HG02870 (cell line): ENCODE results near the gene FOXO4.
"Not testable (repeated sequence)": the region's sequence is repeated elsewhere in the genome, so short reads cannot be mapped to it uniquely, and the experiment has no call there.

Source experiments
- ATAC-seq: cut with Tn5 transposase; IDR thresholded peaks from one replicate; pipeline ENCODE4 v1.9.1; 2021; ENCODE audit warnings: mild to moderate bottlenecking, moderate library complexity; ENCODE audit not compliant: unreplicated experiment

The FOXO4 gene

GRCh38 chrX:71095555-71095980 is at the start of gene FOXO4:
Gene FOXO4, plus strand, starts transcription at chrX:71095851. Its CDS starts 678 bp downstream, at chrX:71096529.
- peak; percentile 74 for ATAC-seq

- not testable (repeated sequence) for ATAC-seq
Observed at GRCh38 chrX:71047891-71048290, 47.8 kb upstream of the FOXO4 start.

- ATAC-seq: peak; percentile 16
Observed at GRCh38 chrX:71052721-71053120, 42.9 kb upstream of the FOXO4 start.

- peak; percentile 94 for ATAC-seq
Observed at GRCh38 chrX:71053217-71053621, 42.4 kb upstream of the FOXO4 start.

GRCh38 chrX:71056867-71057266 is 38.8 kb upstream of the FOXO4 start:
- no peak for ATAC-seq

GRCh38 chrX:71057848-71058530 is 37.7 kb upstream of the FOXO4 start:
- ATAC-seq: no peak

GRCh38 chrX:71060127-71060526 is 35.5 kb upstream of the FOXO4 start:
- ATAC-seq: no peak

- no peak for ATAC-seq
Observed at GRCh38 chrX:71067089-71067488, 28.6 kb upstream of the FOXO4 start.

GRCh38 chrX:71067712-71068043 is 28.0 kb upstream of the FOXO4 start:
- peak; percentile 3 for ATAC-seq

- ATAC-seq: peak; percentile 93
Observed at GRCh38 chrX:71068044-71068918, 27.4 kb upstream of the FOXO4 start, which contains the start of gene SNX12. Gene SNX12, minus strand, starts transcription at chrX:71068334. Its CDS starts 28 bp downstream, at chrX:71068306.

GRCh38 chrX:71070531-71070930 is 25.1 kb upstream of the FOXO4 start:
- ATAC-seq: no peak

- no peak for ATAC-seq
Observed at GRCh38 chrX:71081330-71082123, 14.1 kb upstream of the FOXO4 start.

GRCh38 chrX:71082124-71082647 is 13.5 kb upstream of the FOXO4 start:
- no peak for ATAC-seq

GRCh38 chrX:71082822-71083221 is 12.8 kb upstream of the FOXO4 start:
- no peak for ATAC-seq

- ATAC-seq: no peak
Observed at GRCh38 chrX:71085900-71086299, 9.8 kb upstream of the FOXO4 start.

- ATAC-seq: no peak
Observed at GRCh38 chrX:71091263-71091662, 4.4 kb upstream of the FOXO4 start.

GRCh38 chrX:71095033-71095432 is 618 bp upstream of the FOXO4 start:
- no peak for ATAC-seq

GRCh38 chrX:71095981-71096759 is 519 bp downstream of the FOXO4 start:
- no peak for ATAC-seq

GRCh38 chrX:71096760-71097032 is 1.0 kb downstream of the FOXO4 start:
- ATAC-seq: no peak

- no peak for ATAC-seq
Observed at GRCh38 chrX:71098302-71098701, 2.7 kb downstream of the FOXO4 start.
